GM12873 (cell line): Measurements from ENCODE around the gene WFIKKN2.

Experiments
- TF ChIP-seq, protein P1 (sequence below): IDR thresholded peaks from 2 replicates; pipeline ENCODE4 v1.5.1; 2012; ENCODE audit warnings: low read depth, mild to moderate bottlenecking, moderate library complexity, low read length, control low read depth; ENCODE audit not compliant: insufficient read depth; ENCODE audit errors: missing control alignments

Gene WFIKKN2

DNA sequence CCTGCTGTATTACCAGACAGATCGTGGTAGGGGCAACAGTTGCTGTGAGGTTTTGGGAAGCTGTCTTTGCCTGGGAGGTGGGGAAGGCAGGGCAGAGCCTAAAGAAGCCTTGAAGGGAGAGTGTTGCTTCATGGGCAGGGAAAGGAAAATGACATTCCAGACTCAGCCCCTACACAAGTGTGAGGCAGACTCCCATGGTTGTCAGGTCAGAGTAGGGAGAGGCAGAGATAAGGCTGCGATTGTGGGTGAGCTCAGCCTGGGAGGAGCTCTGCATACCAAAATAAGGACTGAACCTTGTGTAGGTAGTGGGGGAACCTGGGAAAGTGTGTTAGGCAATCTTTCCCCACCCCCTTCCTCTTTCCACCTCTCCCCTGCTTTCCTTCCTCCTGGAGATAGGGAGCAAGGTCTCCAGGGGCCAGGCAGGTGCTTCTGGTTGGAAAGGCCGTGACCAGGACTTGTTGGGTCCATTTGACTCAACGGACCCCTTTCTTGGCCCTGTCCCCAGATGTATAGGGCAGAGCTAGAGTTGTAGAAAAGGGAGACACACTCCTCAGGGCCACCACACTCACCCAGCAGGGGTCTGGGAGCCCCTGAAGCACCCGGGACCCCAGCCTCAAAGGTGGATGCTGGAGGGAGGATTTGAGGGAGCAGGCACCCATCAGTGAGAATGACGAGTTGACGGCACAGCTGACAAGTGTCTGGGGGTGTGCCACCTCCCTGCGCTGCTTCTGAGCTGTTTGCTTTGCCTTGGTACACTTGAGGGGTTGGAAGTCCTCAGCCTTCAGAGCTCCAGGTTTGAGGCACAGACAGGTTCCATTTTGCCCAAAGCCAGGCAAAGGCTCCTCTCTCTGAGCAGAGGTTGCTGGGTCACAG is 49.3 kb downstream of the WFIKKN2 start:
- TF ChIP-seq, protein P1, sequence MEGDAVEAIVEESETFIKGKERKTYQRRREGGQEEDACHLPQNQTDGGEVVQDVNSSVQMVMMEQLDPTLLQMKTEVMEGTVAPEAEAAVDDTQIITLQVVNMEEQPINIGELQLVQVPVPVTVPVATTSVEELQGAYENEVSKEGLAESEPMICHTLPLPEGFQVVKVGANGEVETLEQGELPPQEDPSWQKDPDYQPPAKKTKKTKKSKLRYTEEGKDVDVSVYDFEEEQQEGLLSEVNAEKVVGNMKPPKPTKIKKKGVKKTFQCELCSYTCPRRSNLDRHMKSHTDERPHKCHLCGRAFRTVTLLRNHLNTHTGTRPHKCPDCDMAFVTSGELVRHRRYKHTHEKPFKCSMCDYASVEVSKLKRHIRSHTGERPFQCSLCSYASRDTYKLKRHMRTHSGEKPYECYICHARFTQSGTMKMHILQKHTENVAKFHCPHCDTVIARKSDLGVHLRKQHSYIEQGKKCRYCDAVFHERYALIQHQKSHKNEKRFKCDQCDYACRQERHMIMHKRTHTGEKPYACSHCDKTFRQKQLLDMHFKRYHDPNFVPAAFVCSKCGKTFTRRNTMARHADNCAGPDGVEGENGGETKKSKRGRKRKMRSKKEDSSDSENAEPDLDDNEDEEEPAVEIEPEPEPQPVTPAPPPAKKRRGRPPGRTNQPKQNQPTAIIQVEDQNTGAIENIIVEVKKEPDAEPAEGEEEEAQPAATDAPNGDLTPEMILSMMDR = no peak

DNA sequence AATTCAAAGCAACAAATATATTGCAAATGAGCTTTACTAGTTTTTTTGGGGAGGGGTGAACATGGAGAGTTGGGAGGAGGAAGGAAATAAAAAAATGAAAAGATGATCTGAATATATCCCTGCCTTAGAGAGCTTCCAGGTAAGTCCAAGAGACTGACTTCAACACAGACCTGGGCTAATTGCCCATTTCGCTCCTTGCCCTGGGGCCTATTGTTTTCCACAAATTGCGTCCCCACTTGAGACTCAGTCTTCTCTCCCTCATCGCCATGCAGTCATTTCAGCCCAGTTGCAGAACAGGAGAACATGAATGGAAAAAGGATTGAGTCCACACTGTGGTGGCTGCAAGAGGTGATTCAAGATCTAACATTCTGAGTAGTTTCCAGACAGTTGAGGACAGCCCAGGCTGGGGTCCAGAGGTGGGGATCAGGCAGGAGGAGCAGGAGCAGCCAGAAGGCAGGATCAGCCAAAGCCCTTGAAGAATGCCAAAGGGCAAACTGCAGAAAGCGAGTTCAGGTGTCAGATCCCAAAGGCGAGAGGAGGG is 52.4 kb downstream of the WFIKKN2 start:
- TF ChIP-seq, protein P1 = no peak

DNA sequence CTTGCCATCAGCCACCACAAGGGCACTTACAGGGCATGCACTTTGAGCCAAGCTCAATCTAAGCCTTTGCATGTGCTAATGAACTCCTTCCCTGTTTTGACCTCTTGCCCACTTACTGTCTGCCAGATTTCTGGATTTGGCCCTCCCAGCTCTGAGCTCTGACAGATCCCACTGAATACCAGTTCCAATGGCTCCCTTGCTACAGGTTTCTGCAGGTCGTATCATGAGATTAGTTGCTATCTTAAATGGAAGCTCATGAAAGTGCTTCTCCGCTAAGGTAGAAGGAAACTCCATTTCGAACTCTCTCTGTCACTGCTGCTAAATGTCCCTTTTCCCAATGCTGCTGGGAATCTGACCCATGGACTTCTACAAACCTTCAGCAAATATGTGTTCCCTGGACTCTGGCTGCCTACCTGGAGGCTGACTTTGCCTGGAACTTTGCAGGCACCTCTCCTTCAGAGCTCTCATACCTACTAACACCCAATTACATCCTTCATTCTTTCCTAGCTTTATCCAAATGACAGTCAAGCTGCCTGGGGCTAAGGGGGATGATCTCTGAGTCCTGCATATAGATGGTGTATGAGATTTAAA is 54.2 kb downstream of the WFIKKN2 start:
- TF ChIP-seq, protein P1 = no peak

DNA sequence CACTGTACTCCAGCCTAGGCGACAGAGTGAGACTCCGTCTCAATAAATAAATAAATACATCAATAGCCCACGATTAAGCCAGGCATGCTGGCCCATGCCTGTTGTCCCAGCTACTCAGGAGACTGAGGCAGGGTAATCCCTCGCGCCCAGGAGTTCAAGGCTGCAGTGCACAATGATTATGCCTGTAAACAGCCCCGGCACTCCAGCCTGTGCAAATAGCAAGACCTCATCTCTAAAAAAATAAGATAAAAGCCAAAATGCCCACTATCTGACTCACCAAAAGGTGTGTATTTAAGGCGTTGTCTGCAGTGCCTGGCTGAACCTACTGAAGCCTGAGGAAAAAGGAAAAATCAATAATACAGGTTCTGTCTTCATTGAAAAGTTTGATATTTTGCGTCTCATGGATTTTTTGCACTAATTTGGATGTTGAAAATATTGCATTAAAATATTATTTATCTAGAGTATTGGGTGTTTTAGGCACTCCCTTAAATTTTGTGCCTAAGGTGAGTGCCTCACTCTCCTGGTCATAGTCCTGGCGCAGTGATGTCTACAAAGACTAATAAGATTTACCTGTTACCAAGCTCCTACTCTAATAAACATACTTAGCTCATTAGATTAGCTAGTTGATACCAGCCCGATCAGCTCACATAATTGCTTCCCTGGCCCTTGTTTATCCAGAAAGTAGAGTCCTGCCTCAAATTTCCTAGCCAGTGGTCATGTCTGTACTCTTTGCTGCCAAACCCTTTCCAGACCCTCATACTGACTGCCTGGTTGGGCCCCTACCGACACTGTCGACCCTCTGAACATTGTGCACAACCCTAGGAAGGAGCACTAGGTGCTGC is 55.5 kb downstream of the WFIKKN2 start:
- TF ChIP-seq, protein P1 = no peak

DNA sequence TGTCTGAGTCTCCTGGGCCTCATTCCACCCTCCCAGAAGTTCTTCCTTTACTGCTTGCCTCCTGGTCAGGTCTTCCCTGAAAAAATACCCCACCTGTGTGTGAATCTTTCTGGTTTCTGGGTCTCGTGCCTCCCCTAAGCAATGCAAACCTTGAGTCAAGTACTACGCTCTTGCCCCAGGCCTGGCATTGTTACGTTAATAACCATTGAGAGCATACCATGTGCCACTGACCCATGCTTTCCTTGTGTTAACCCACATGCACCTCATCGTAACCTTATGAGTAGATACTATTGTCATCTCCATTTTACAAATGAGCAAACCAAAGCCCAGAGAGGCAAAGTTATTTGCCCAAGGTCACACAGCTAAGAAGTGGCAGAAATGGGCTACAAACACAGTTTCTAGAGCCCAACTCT is 56.2 kb downstream of the WFIKKN2 start:
- TF ChIP-seq, protein P1 = no peak
